ENCODE measurements around the gene OTOP1.
"Not testable (repeated sequence)": the region's sequence is repeated elsewhere in the genome, so short reads cannot be mapped to it uniquely, and the experiment has no call there.

The OTOP1 gene

GRCh38 chr4:4226606-4227438 lies at the start of gene OTOP1:
Gene OTOP1 (minus strand): TSS chr4:4226929. CDS start chr4:4226864, 65 bp downstream.
- no peak for DNase-seq

- no peak for DNase-seq
Measured at GRCh38 chr4:4274226-4274625, 47.5 kb upstream of the OTOP1 start.

- no peak for DNase-seq
Measured at GRCh38 chr4:4271912-4272311, 45.2 kb upstream of the OTOP1 start.

GRCh38 chr4:4270529-4270928 lies 43.8 kb upstream of the OTOP1 start:
- DNase-seq: no peak

- DNase-seq: no peak
Measured at GRCh38 chr4:4269856-4270255, 43.1 kb upstream of the OTOP1 start.

- DNase-seq: no peak
Measured at GRCh38 chr4:4269331-4269731, 42.6 kb upstream of the OTOP1 start.

GRCh38 chr4:4268776-4269175 lies 42.0 kb upstream of the OTOP1 start:
- DNase-seq: no peak

- no peak for DNase-seq
Measured at GRCh38 chr4:4267981-4268380, 41.3 kb upstream of the OTOP1 start.

GRCh38 chr4:4260185-4260751 lies 33.5 kb upstream of the OTOP1 start:
- DNase-seq: no peak

- DNase-seq: no peak
Measured at GRCh38 chr4:4259484-4260100, 32.9 kb upstream of the OTOP1 start.

GRCh38 chr4:4257705-4258104 lies 31.0 kb upstream of the OTOP1 start:
- not testable (repeated sequence) for DNase-seq

GRCh38 chr4:4256799-4257198 lies 30.1 kb upstream of the OTOP1 start:
- no peak for DNase-seq

GRCh38 chr4:4254666-4255065 lies 27.9 kb upstream of the OTOP1 start:
- no peak for DNase-seq

GRCh38 chr4:4254199-4254598 lies 27.5 kb upstream of the OTOP1 start:
- DNase-seq: no peak

GRCh38 chr4:4249866-4250265 lies 23.1 kb upstream of the OTOP1 start:
- DNase-seq: no peak

- DNase-seq: not testable (repeated sequence)
Measured at GRCh38 chr4:4249342-4249741, 22.6 kb upstream of the OTOP1 start.

GRCh38 chr4:4248885-4249203 lies 22.1 kb upstream of the OTOP1 start:
- DNase-seq: no peak

GRCh38 chr4:4248029-4248884 lies 21.5 kb upstream of the OTOP1 start, which contains the start of gene TMEM128:
Gene TMEM128 (minus strand): TSS chr4:4248223. CDS start chr4:4248202, 21 bp downstream.
- peak; percentile 93 to 94 for DNase-seq

- DNase-seq: no peak
Measured at GRCh38 chr4:4247696-4248028, 20.9 kb upstream of the OTOP1 start.

- DNase-seq: no peak
Measured at GRCh38 chr4:4245172-4245571, 18.4 kb upstream of the OTOP1 start.

GRCh38 chr4:4239551-4239950 lies 12.8 kb upstream of the OTOP1 start:
- not testable (repeated sequence) for DNase-seq

GRCh38 chr4:4233610-4234009 lies 6.9 kb upstream of the OTOP1 start:
- no peak for DNase-seq

GRCh38 chr4:4228356-4228668 lies 1.6 kb upstream of the OTOP1 start:
- DNase-seq: no peak

Data from activated T-cell treated with anti-CD3 and anti-CD28 coated beads, Interleukin-2, amount 50 U/mL, for 48 hours (primary cell).